ENCODE results near the gene CHST14.

The CHST14 gene

GRCh38 chr15:40500568-40501330, 30.0 kb downstream of the CHST14 start:
- POLR2A ChIA-PET = no interaction called here
- CTCF ChIA-PET = no interaction called here

GRCh38 chr15:40501487-40501886, 30.7 kb downstream of the CHST14 start:
- POLR2A ChIA-PET = no interaction called here
- DNase-seq = no peak
- CTCF ChIA-PET = no interaction called here
- WGBS (ENCODE audit: insufficient coverage) = 95% methylated on average over 4 of the region's 6 CpGs
- H3K27me3 ChIP-seq (replicated peaks in 2 of 5; ENCODE audit: control insufficient read depth in 4 of 5, insufficient read depth in 5 of 5, low read length in 4 of 5) = no peaks in the 10 kb centered on the region
- H3K9me3 ChIP-seq (ENCODE audit: control extremely low read depth in 1 of 5, control insufficient read depth in 4 of 5, insufficient read depth in 2 of 5, low read depth in 1 of 5, low read length in 4 of 5) = no peaks in the 10 kb centered on the region
- no peaks in the 10 kb centered on the region for H3K4me1 ChIP-seq (ENCODE audit: control extremely low read depth in 1 of 4, control insufficient read depth in 4 of 4, insufficient read depth in 4 of 4, low read length in 3 of 4)
- H3K36me3 ChIP-seq (ENCODE audit: control insufficient read depth in 4 of 4, insufficient read depth in 4 of 4, low read length in 3 of 4) = no peaks in the 10 kb centered on the region
- H3K4me3 ChIP-seq (ENCODE audit: control insufficient read depth in 1 of 7, extremely low read depth in 1 of 7, insufficient read depth in 4 of 7, low read depth in 2 of 7, low read length in 6 of 7) = no peak overlapping the region
- H3K27ac ChIP-seq (ENCODE audit: insufficient read depth in 1 of 2, low read depth in 1 of 2, low read length in 2 of 2, poor library complexity in 1 of 2, severe bottlenecking in 2 of 2) = no peak overlapping the region

More at GRCh38 chr15:40500568-40501330, 30.0 kb downstream of the CHST14 start:
- Histone ChIP-seq H3K9me3 (ENCODE audit: control extremely low read depth in 1 of 5, control insufficient read depth in 4 of 5, insufficient read depth in 2 of 5, low read depth in 1 of 5, low read length in 4 of 5) (no peaks in the 10 kb centered on the region), H3K4me1 (ENCODE audit: control extremely low read depth in 1 of 4, control insufficient read depth in 4 of 4, insufficient read depth in 4 of 4, low read length in 3 of 4) (no peaks in the 10 kb centered on the region), H3K36me3 (ENCODE audit: control insufficient read depth in 4 of 4, insufficient read depth in 4 of 4, low read length in 3 of 4) (no peaks in the 10 kb centered on the region), H3K27me3 (replicated peaks in 2 of 5; ENCODE audit: control insufficient read depth in 4 of 5, insufficient read depth in 5 of 5, low read length in 4 of 5) (no peaks in the 10 kb centered on the region), H3K4me3 (ENCODE audit: control insufficient read depth in 1 of 7, extremely low read depth in 1 of 7, insufficient read depth in 4 of 7, low read depth in 2 of 7, low read length in 6 of 7) (no peak overlapping the region), H3K27ac (ENCODE audit: insufficient read depth in 1 of 2, low read depth in 1 of 2, low read length in 2 of 2, poor library complexity in 1 of 2, severe bottlenecking in 2 of 2) (no peak overlapping the region)
- no peak for DNase-seq
- WGBS (ENCODE audit: insufficient coverage) = 100% methylated on average over 1 of the region's 4 CpGs

DNA sequence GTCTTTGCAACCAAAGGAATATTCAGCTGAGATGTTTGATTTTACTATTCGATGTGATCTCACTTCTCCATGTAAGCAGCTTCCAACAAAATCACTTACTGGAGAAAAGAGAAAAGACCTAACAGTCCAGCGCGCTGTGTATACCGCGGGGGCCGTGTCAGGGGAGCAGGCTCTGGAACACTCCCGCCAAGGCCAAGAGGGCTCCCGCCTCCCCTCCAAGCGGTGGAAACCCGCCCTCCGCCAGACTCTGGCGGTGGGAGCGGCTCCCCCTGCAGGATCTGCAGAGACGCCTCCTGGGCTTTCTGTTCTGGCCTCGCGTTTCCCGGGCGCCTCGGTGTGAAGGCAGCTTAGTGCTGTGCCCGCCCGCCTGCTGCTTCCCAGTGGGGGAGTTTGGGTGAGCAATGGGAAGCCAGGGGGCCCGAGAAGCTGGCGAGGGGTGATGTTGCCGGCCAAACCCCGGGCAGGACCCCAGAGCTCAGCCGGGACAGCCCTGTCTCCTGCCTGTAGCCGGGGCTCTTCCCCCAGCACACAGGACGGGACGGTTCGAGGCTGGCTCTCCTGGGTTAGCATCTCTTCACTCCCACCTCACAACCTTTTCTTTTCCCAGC, 36.3 kb downstream of the CHST14 start:
- ChIA-PET CTCF (interaction anchor here (0.6 to 2.6 kb wide), 9 partner anchors 10 to 524 kb away, joined by 3 to 15 read pairs (median 3); partner anchors contain the start of genes BAHD1 and CHST14), POLR2A (interaction anchor here (0.7 kb wide), 1 partner anchor 10 kb away, joined by 4 read pairs; no protein-coding TSS in a partner anchor)
- peak; percentile 65 to 71 (median 66) for DNase-seq
- Histone ChIP-seq H3K27me3 (replicated peaks in 2 of 5; ENCODE audit: control insufficient read depth in 4 of 5, insufficient read depth in 5 of 5, low read length in 4 of 5) (peaks cover 12 to 41% (median 19%) of the 10 kb centered on the region in 5 experiments), H3K9me3 (ENCODE audit: control extremely low read depth in 1 of 5, control insufficient read depth in 4 of 5, insufficient read depth in 2 of 5, low read depth in 1 of 5, low read length in 4 of 5) (no peaks in the 10 kb centered on the region), H3K4me3 (ENCODE audit: control insufficient read depth in 1 of 7, extremely low read depth in 1 of 7, insufficient read depth in 4 of 7, low read depth in 2 of 7, low read length in 6 of 7) (peak overlapping the region in 5 of 7 experiments; percentile 37 to 65 (median 43)), H3K27ac (ENCODE audit: insufficient read depth in 1 of 2, low read depth in 1 of 2, low read length in 2 of 2, poor library complexity in 1 of 2, severe bottlenecking in 2 of 2) (no peak overlapping the region), H3K4me1 (ENCODE audit: control extremely low read depth in 1 of 4, control insufficient read depth in 4 of 4, insufficient read depth in 4 of 4, low read length in 3 of 4) (peaks cover 0 to 26% (median 21%) of the 10 kb centered on the region in 4 experiments), H3K36me3 (ENCODE audit: control insufficient read depth in 4 of 4, insufficient read depth in 4 of 4, low read length in 3 of 4) (no peaks in the 10 kb centered on the region)
- 2% methylated on average over 21 of the region's 30 CpGs for WGBS (ENCODE audit: insufficient coverage)

DNA sequence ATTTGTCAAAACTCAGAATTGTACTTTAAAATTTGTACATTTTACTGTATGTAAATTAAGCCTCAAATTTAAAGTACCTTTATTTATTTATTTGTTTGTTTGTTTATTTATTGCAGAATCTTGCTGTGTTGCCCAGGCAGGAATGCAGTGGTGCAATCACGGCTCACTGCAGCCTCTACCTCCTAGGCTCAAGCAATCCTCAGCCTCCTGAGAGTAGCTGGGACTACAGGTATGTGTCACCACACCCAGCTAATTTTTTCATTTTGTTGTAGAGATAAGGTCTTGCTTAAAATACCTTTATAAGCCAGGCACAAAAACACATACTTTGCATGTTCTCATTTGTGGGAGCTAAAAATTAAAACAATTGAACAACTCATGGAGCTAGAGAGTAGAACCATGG, 37.4 kb downstream of the CHST14 start:
- ChIA-PET CTCF (interaction anchor here (0.7 to 2.5 kb wide), 4 partner anchors 10 to 66 kb away, joined by 3 to 10 read pairs (median 4); no protein-coding TSS in a partner anchor), POLR2A (no interaction called here)
- Histone ChIP-seq H3K36me3 (ENCODE audit: control insufficient read depth in 4 of 4, insufficient read depth in 4 of 4, low read length in 3 of 4) (no peaks in the 10 kb centered on the region), H3K9me3 (ENCODE audit: control extremely low read depth in 1 of 5, control insufficient read depth in 4 of 5, insufficient read depth in 2 of 5, low read depth in 1 of 5, low read length in 4 of 5) (no peaks in the 10 kb centered on the region), H3K27ac (ENCODE audit: insufficient read depth in 1 of 2, low read depth in 1 of 2, low read length in 2 of 2, poor library complexity in 1 of 2, severe bottlenecking in 2 of 2) (no peak overlapping the region), H3K27me3 (replicated peaks in 2 of 5; ENCODE audit: control insufficient read depth in 4 of 5, insufficient read depth in 5 of 5, low read length in 4 of 5) (peaks cover 19 to 52% (median 21%) of the 10 kb centered on the region in 5 experiments), H3K4me3 (ENCODE audit: control insufficient read depth in 1 of 7, extremely low read depth in 1 of 7, insufficient read depth in 4 of 7, low read depth in 2 of 7, low read length in 6 of 7) (no peak overlapping the region), H3K4me1 (ENCODE audit: control extremely low read depth in 1 of 4, control insufficient read depth in 4 of 4, insufficient read depth in 4 of 4, low read length in 3 of 4) (peaks cover 0 to 26% (median 21%) of the 10 kb centered on the region in 4 experiments)
- no peak for DNase-seq
- WGBS (ENCODE audit: insufficient coverage) = no CpG with 5 or more reads among the region's 1 CpG

- Histone ChIP-seq H3K27ac (ENCODE audit: insufficient read depth in 1 of 2, low read depth in 1 of 2, low read length in 2 of 2, poor library complexity in 1 of 2, severe bottlenecking in 2 of 2) (no peak overlapping the region), H3K4me1 (ENCODE audit: control extremely low read depth in 1 of 4, control insufficient read depth in 4 of 4, insufficient read depth in 4 of 4, low read length in 3 of 4) (peaks cover 0 to 26% (median 21%) of the 10 kb centered on the region in 4 experiments), H3K36me3 (ENCODE audit: control insufficient read depth in 4 of 4, insufficient read depth in 4 of 4, low read length in 3 of 4) (no peaks in the 10 kb centered on the region), H3K9me3 (ENCODE audit: control extremely low read depth in 1 of 5, control insufficient read depth in 4 of 5, insufficient read depth in 2 of 5, low read depth in 1 of 5, low read length in 4 of 5) (no peaks in the 10 kb centered on the region), H3K4me3 (ENCODE audit: control insufficient read depth in 1 of 7, extremely low read depth in 1 of 7, insufficient read depth in 4 of 7, low read depth in 2 of 7, low read length in 6 of 7) (no peak overlapping the region), H3K27me3 (replicated peaks in 2 of 5; ENCODE audit: control insufficient read depth in 4 of 5, insufficient read depth in 5 of 5, low read length in 4 of 5) (peaks cover 21 to 58% (median 24%) of the 10 kb centered on the region in 5 experiments)
- DNase-seq = no peak
- WGBS (ENCODE audit: insufficient coverage) = 100% methylated on average over 1 of the region's 2 CpGs
- ChIA-PET CTCF (interaction anchor here (1.3 kb wide), 1 partner anchor 32 kb away, joined by 3 read pairs; no protein-coding TSS in a partner anchor), POLR2A (no interaction called here)
Observed at GRCh38 chr15:40510201-40510600, 39.4 kb downstream of the CHST14 start.

- peaks cover 21 to 58% (median 24%) of the 10 kb centered on the region in 5 experiments for H3K27me3 ChIP-seq (replicated peaks in 2 of 5; ENCODE audit: control insufficient read depth in 4 of 5, insufficient read depth in 5 of 5, low read length in 4 of 5)
- ChIA-PET CTCF (interaction anchor here (1.3 kb wide), 1 partner anchor 33 kb away, joined by 3 read pairs; no protein-coding TSS in a partner anchor), POLR2A (no interaction called here)
- H3K36me3 ChIP-seq (ENCODE audit: control insufficient read depth in 4 of 4, insufficient read depth in 4 of 4, low read length in 3 of 4) = no peaks in the 10 kb centered on the region
- peaks cover 0 to 26% (median 21%) of the 10 kb centered on the region in 4 experiments for H3K4me1 ChIP-seq (ENCODE audit: control extremely low read depth in 1 of 4, control insufficient read depth in 4 of 4, insufficient read depth in 4 of 4, low read length in 3 of 4)
- peak; percentile 56 to 89 (median 87) for DNase-seq
- no peaks in the 10 kb centered on the region for H3K9me3 ChIP-seq (ENCODE audit: control extremely low read depth in 1 of 5, control insufficient read depth in 4 of 5, insufficient read depth in 2 of 5, low read depth in 1 of 5, low read length in 4 of 5)
- WGBS (ENCODE audit: insufficient coverage) = 5% methylated on average over 21 of the region's 22 CpGs
- H3K27ac ChIP-seq (ENCODE audit: insufficient read depth in 1 of 2, low read depth in 1 of 2, low read length in 2 of 2, poor library complexity in 1 of 2, severe bottlenecking in 2 of 2) = no peak overlapping the region
- peak overlapping the region; percentile 36 to 82 (median 63) for H3K4me3 ChIP-seq (ENCODE audit: control insufficient read depth in 1 of 7, extremely low read depth in 1 of 7, insufficient read depth in 4 of 7, low read depth in 2 of 7, low read length in 6 of 7)
Observed at GRCh38 chr15:40511093-40511471, 40.3 kb downstream of the CHST14 start.
